ENCODE measurements around the gene PIP4K2C. TPM values are rescaled to one million over a fixed set of nuclear protein-coding genes. Genes with fewer than 3 reads are reported as not detected.

Gene PIP4K2C
- total and polyA plus RNA-seq, 4 donors = 13.7 to 42.2 (median 20.8) TPM

- H3K4me1 ChIP-seq (ENCODE audit: control insufficient read depth in 5 of 5, insufficient read depth in 5 of 5, low read length in 5 of 5) = peaks cover 5 to 46% (median 10%) of the 10 kb centered on the region in 5 donors
- no peak overlapping the region for H3K4me3 ChIP-seq
- peaks cover 0 to 4% (median 0%) of the 10 kb centered on the region in 3 donors for H3K27me3 ChIP-seq (ENCODE audit: control insufficient read depth in 3 of 3, insufficient read depth in 3 of 3, low read length in 2 of 3)
- no peak overlapping the region for H3K27ac ChIP-seq (ENCODE audit: low read depth in 1 of 2, low read length in 1 of 2)
- peaks cover 0 to 8% (median 4%) of the 10 kb centered on the region in 4 donors for H3K36me3 ChIP-seq (ENCODE audit: control insufficient read depth in 4 of 4, insufficient read depth in 4 of 4, low read length in 4 of 4)
- H3K9me3 ChIP-seq (ENCODE audit: control insufficient read depth in 4 of 4, insufficient read depth in 3 of 4, low read length in 3 of 4) = no peaks in the 10 kb centered on the region
- WGBS, 2 donors = 88 to 95% methylated on average over 12 of the region's 12 CpGs
- no peak overlapping the region for H3K9ac ChIP-seq (ENCODE audit: insufficient read depth in 1 of 2, low read length in 2 of 2)
- TF ChIP-seq CTCF (IDR thresholded peaks at IDR 0.05; ENCODE audit: control extremely low read depth, extremely low read depth) = no peak
- DNase-seq (no peak), ATAC-seq (ENCODE audit: insufficient read depth, low FRiP score) (no peak)
These were observed 17.1 kb downstream of the PIP4K2C start for GRCh38 chr12:57607958-57608663.

DNA sequence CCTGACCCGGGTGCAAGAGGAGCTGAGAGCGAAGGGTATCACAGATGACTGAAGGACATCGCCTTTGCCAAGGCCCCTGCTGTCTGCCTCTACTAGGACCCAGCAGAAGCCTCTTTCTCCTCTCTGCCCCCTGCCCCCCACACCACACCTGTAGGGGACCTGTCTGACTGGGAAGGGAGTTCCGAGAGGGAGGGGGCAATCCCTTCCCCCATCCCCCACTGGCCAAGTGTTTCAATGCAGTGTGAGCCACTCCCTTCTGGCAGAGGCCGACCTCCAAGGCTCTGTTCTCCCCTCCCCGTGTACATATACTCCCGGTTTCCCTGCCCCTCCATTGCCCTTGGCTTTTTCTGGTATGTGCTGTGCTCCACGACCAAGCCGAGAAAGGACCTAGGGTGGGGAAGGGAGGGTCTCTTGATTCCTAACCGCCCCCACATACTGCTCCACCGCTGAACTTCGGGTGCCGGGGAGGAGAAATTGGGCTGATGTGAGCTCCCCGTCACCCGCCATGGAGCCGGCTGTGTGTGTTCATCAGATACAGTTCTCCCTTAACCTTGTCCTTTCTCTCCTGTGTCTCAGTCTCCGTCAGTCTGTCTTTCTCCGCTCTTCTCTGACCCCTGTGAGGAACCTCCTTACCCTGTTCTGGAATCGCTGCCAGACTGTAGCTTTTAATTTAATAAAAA lies 18.2 kb downstream of the PIP4K2C start:
- ATAC-seq (ENCODE audit: insufficient read depth, low FRiP score) = no peak
- Histone ChIP-seq H3K9ac (ENCODE audit: insufficient read depth in 1 of 2, low read length in 2 of 2) (no peak overlapping the region), H3K4me1 (ENCODE audit: control insufficient read depth in 5 of 5, insufficient read depth in 5 of 5, low read length in 5 of 5) (peaks cover 0 to 35% (median 8%) of the 10 kb centered on the region in 5 donors), H3K27me3 (ENCODE audit: control insufficient read depth in 3 of 3, insufficient read depth in 3 of 3, low read length in 2 of 3) (peaks cover 0 to 4% (median 0%) of the 10 kb centered on the region in 3 donors), H3K4me3 (no peak overlapping the region), H3K36me3 (ENCODE audit: control insufficient read depth in 4 of 4, insufficient read depth in 4 of 4, low read length in 4 of 4) (peaks cover 0 to 16% (median 4%) of the 10 kb centered on the region in 4 donors), H3K9me3 (ENCODE audit: control insufficient read depth in 4 of 4, insufficient read depth in 3 of 4, low read length in 3 of 4) (no peaks in the 10 kb centered on the region), H3K27ac (ENCODE audit: low read depth in 1 of 2, low read length in 1 of 2) (no peak overlapping the region)
- no peak for DNase-seq
- no peak for TF ChIP-seq CTCF (IDR thresholded peaks at IDR 0.05; ENCODE audit: control extremely low read depth, extremely low read depth)
- WGBS, 2 donors = 74 to 85% methylated on average over 19 of the region's 19 CpGs

DNA sequence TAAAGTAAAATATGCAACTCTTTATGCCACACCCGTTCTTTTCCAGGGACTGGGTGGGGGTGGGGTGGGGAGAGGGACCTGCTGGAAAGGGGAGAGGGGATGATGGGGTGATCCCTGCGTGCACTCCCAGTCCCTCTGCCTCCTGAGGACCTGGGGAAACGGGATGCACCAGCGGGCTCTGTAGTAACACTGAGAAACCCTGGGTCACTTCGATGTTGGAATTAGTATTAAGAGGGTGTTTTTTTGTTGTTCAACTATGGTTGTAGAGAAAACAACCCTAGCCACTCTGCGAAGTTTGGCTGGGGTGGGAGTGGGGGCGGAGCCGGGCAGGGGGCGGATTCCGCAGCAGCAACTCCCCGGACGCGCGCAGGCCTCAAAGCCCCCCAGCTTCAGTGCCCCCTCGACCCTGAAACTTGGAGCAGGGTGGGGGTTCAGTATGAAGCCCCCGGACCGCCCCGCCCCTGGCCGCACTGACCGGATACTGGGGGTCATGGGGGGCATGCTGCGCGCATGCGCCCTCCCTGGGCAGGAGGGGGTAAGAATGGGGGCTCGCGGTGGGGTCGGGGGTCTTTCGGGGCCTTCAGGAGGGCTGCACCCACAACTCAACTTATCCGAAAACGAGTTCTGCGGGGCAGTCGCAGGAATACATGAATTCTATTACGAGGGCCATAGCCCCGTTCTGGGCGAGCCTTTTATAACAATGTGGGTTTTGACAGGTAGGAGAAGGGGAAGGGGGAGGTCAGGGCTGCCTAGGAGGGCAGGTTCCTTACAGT lies 19.0 kb downstream of the PIP4K2C start:
- 32 to 44% methylated on average over 27 to 34 of the region's 34 CpGs for WGBS, 2 donors
- Histone ChIP-seq H3K4me1 (ENCODE audit: control insufficient read depth in 5 of 5, insufficient read depth in 5 of 5, low read length in 5 of 5) (peaks cover 0 to 31% (median 4%) of the 10 kb centered on the region in 5 donors), H3K9me3 (ENCODE audit: control insufficient read depth in 4 of 4, insufficient read depth in 3 of 4, low read length in 3 of 4) (no peaks in the 10 kb centered on the region), H3K9ac (ENCODE audit: insufficient read depth in 1 of 2, low read length in 2 of 2) (peak overlapping the region in 1 of 2 donors; percentile 23), H3K36me3 (ENCODE audit: control insufficient read depth in 4 of 4, insufficient read depth in 4 of 4, low read length in 4 of 4) (peaks cover 0 to 16% (median 4%) of the 10 kb centered on the region in 4 donors), H3K27me3 (ENCODE audit: control insufficient read depth in 3 of 3, insufficient read depth in 3 of 3, low read length in 2 of 3) (peaks cover 0 to 4% (median 0%) of the 10 kb centered on the region in 3 donors), H3K4me3 (no peak overlapping the region), H3K27ac (ENCODE audit: low read depth in 1 of 2, low read length in 1 of 2) (peak overlapping the region; percentile 17 to 73)
- DNase-seq (peak; percentile 47 to 68 (median 57)), ATAC-seq (ENCODE audit: insufficient read depth, low FRiP score) (no peak)
- TF ChIP-seq CTCF (IDR thresholded peaks at IDR 0.05; ENCODE audit: control extremely low read depth, extremely low read depth) = no peak

Data from lung (tissue), 12 donors.